Liver (tissue), 3 donors: ENCODE data around the gene CADM2.

ENCODE experiments used
- ATF3 ChIP-seq: IDR thresholded peaks from 2 replicates; pipeline ENCODE4 v1.6.1; 2016; ENCODE audit warnings: antibody characterized with exemption
- GABPA ChIP-seq, 2 donors: IDR thresholded peaks in 1 of 2; conservative IDR thresholded peaks in 1 of 2; 2 replicates each; pipeline ENCODE4 v1.6.1; 2016; ENCODE audit warnings: antibody characterized with exemption in 2 of 2, mild to moderate bottlenecking in 1 of 2, moderate library complexity in 1 of 2
- HNF4G ChIP-seq: IDR thresholded peaks from 2 replicates; pipeline ENCODE4 v1.6.1; 2016; ENCODE audit warnings: antibody characterized with exemption
- JUND ChIP-seq, 2 donors: IDR thresholded peaks; 2 replicates each; pipeline ENCODE4 v1.6.1; 2016; ENCODE audit warnings: antibody characterized with exemption in 2 of 2
- RAD21 ChIP-seq, 2 donors: IDR thresholded peaks; 2 replicates each; pipeline ENCODE4 v1.6.1; 2016; ENCODE audit warnings: antibody characterized with exemption in 2 of 2, mild to moderate bottlenecking in 2 of 2
- REST ChIP-seq: IDR thresholded peaks from 2 replicates; pipeline ENCODE4 v1.6.1; 2016; ENCODE audit warnings: antibody characterized with exemption, mild to moderate bottlenecking
- RXRA ChIP-seq, 2 donors: IDR thresholded peaks; 2 replicates each; pipeline ENCODE4 v1.6.1; 2017 to 2018; ENCODE audit warnings: antibody characterized with exemption in 2 of 2, mild to moderate bottlenecking in 1 of 2
- SP1 ChIP-seq: IDR thresholded peaks from 2 replicates; pipeline ENCODE4 v1.6.1; 2018; ENCODE audit warnings: antibody characterized with exemption, mild to moderate bottlenecking
- TAF1 ChIP-seq: conservative IDR thresholded peaks from 2 replicates; pipeline ENCODE4 v1.6.1; 2016; ENCODE audit warnings: antibody characterized with exemption, mild to moderate bottlenecking
- YY1 ChIP-seq: IDR thresholded peaks from 2 replicates; pipeline ENCODE4 v1.6.1; 2016; ENCODE audit warnings: antibody characterized with exemption, mild to moderate bottlenecking
- TF ChIP-seq, protein P1 (sequence below): fragments of 150-350 bp; IDR thresholded peaks from 2 replicates; pipeline ENCODE4 v1.5.1; 2017; ENCODE audit warnings: improper control_type of control experiment, low read depth, low read length; ENCODE audit not compliant: missing input control
- TF ChIP-seq, protein P2 (sequence below): IDR thresholded peaks from 2 replicates; pipeline ENCODE4 v1.6.1; 2016; ENCODE audit warnings: antibody characterized with exemption
- donor health status: healthy.
- donor health status: healthy.

DNA sequence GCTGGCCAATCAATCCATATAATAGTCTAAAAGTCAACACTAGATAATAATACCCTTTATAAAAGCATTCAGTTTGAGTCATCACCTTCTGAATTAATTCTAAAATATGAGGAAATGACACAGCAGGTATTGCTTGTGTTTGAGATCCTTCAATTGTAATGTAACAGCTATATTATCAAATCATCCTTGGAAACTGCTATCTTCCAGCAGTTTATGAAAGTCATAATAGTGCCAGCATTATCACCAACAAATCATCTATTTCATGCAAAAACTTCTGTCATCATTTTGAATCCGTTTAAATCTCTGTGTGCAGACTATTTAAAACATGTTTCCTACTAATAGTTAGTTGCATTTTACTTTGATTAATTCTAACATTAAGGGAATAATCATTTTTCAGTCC is 468.7 kb downstream of the CADM2 start:
- TF ChIP-seq, protein P1, sequence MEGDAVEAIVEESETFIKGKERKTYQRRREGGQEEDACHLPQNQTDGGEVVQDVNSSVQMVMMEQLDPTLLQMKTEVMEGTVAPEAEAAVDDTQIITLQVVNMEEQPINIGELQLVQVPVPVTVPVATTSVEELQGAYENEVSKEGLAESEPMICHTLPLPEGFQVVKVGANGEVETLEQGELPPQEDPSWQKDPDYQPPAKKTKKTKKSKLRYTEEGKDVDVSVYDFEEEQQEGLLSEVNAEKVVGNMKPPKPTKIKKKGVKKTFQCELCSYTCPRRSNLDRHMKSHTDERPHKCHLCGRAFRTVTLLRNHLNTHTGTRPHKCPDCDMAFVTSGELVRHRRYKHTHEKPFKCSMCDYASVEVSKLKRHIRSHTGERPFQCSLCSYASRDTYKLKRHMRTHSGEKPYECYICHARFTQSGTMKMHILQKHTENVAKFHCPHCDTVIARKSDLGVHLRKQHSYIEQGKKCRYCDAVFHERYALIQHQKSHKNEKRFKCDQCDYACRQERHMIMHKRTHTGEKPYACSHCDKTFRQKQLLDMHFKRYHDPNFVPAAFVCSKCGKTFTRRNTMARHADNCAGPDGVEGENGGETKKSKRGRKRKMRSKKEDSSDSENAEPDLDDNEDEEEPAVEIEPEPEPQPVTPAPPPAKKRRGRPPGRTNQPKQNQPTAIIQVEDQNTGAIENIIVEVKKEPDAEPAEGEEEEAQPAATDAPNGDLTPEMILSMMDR: no peak
- TF ChIP-seq TAF1 (no peak), YY1 (no peak), GABPA (IDR thresholded peaks at IDR 0.05 in 1 of 2, conservative IDR thresholded peaks at IDR 0.05 in 1 of 2) (no peak), REST (no peak), HNF4G (no peak), SP1 (no peak), RXRA (IDR thresholded peaks at IDR 0.05) (no peak), JUND (IDR thresholded peaks at IDR 0.05) (no peak), ATF3 (no peak), RAD21 (IDR thresholded peaks at IDR 0.05) (no peak)
- TF ChIP-seq, protein P2, sequence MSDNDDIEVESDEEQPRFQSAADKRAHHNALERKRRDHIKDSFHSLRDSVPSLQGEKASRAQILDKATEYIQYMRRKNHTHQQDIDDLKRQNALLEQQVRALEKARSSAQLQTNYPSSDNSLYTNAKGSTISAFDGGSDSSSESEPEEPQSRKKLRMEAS: no peak
